HCT116 (cell line): ENCODE data around the gene TAF5L. TPM values are rescaled to one million over a fixed set of nuclear protein-coding genes. Genes with fewer than 3 reads are reported as not detected.

Experiments used
- ATAC-seq: fragments of 200-7000 bp; cut with Tn5 transposase; 2 replicates; pipeline ENCODE4 v1.9.1; 2020; ENCODE audit warnings: mild to moderate bottlenecking, moderate library complexity
- BruUV-seq: library from RNA; stranded (reverse); fragments of 400-500 nt; replicated peaks from 2 replicates; lab custom pipeline; 2021; lab: Mats Ljungman, UMichigan
- CTCF ChIA-PET: fragments of 300-600 bp; sonication (Branson Sonifier 250); formaldehyde crosslinking; loops from one replicate; lab custom pipeline; 2021; ENCODE audit warnings: antibody characterized with exemption; lab: Charles Lee
- POLR2A ChIA-PET: fragments of 300-600, 350-600 bp; sonication (Branson Sonifier 250); formaldehyde crosslinking; loops from one replicate; lab custom pipeline; 2021; ENCODE audit warnings: antibody characterized with exemption; lab: Charles Lee
- RAD21 ChIA-PET, 2 experiments: fragments of 300-600 bp; sonication (Branson Sonifier 250); formaldehyde crosslinking; loops; one replicate each; lab custom pipeline; 2023; ENCODE audit warnings: low total read pairs in 2 of 2; ENCODE audit not compliant: uncharacterized antibody in 2 of 2, unreplicated experiment in 2 of 2, low non-redundant PET in 1 of 2; lab: Charles Lee
- DNase-seq: peaks from one replicate; pipeline ENCODE4 v3.0.0-alpha.2; 2010; ENCODE audit warnings: low read depth, low spot score
- H2AFZ ChIP-seq: fragments of 200-600 bp; shearing (Covaris generic), sonication (generic); 2 replicates; pipeline ENCODE4 v1.6.1; 2017; ENCODE audit warnings: low read depth, mixed run types, mixed read lengths, antibody characterized with exemption, low read length; ENCODE audit not compliant: poor library complexity, severe bottlenecking
- H3K27ac ChIP-seq: 2 replicates; pipeline ENCODE4 v1.5.1; 2012; ENCODE audit warnings: low read depth, low read length
- H3K27me3 ChIP-seq: fragments of 200-600 bp; sonication (generic); 2 replicates; pipeline ENCODE4 v1.6.1; 2016; ENCODE audit warnings: mixed run types, low read length, mixed read lengths; ENCODE audit not compliant: insufficient read depth
- H3K36me3 ChIP-seq, 2 experiments: fragments of 200-500 bp in 1 of 2; fragments of 200-600 bp in 1 of 2; sonication (Bioruptor generic) in 1 of 2; sonication (generic) in 1 of 2; 2 replicates each; pipeline versions ENCODE4 v1.5.1 to v1.6.1; 2014 to 2016; ENCODE audit warnings: low read length in 2 of 2, inconsistent platforms in 1 of 2, mixed read lengths in 1 of 2, mixed run types in 1 of 2; ENCODE audit not compliant: insufficient read depth in 2 of 2, control insufficient read depth in 1 of 2
- H3K4me1 ChIP-seq, 2 experiments: fragments of 200-600 bp in 1 of 2; sonication (generic) in 1 of 2; 2 replicates each; pipeline versions ENCODE4 v1.5.1 to v1.6.1; 2012 to 2017; ENCODE audit warnings: low read length in 2 of 2, inconsistent platforms in 1 of 2, mild to moderate bottlenecking in 1 of 2, mixed read lengths in 1 of 2, mixed run types in 1 of 2, moderate library complexity in 1 of 2; ENCODE audit not compliant: insufficient read depth in 2 of 2, control insufficient read depth in 1 of 2
- H3K4me2 ChIP-seq: fragments of 200-600 bp; sonication (generic); 2 replicates; pipeline ENCODE4 v1.6.1; 2017; ENCODE audit warnings: mixed run types, low read length, mixed read lengths
- H3K4me3 ChIP-seq, 2 experiments: fragments of 200-600 bp in 1 of 2; sonication (generic) in 1 of 2; replicated peaks in 1 of 2; 2 replicates each; pipeline ENCODE4 v1.5.1; 2011 to 2016; ENCODE audit warnings: low read length in 2 of 2, control low read depth in 1 of 2, low read depth in 1 of 2, mild to moderate bottlenecking in 1 of 2, mixed read lengths in 1 of 2, mixed run types in 1 of 2
- H3K79me2 ChIP-seq: fragments of 200-600 bp; sonication (generic); 2 replicates; pipeline ENCODE4 v1.6.1; 2017; ENCODE audit warnings: mild to moderate bottlenecking, mixed run types, low read length, moderate library complexity, mixed read lengths; ENCODE audit not compliant: insufficient read depth
- H3K9ac ChIP-seq: fragments of 200-600 bp; sonication (generic); 2 replicates; pipeline ENCODE4 v1.6.1; 2016; ENCODE audit warnings: low read length, mixed read lengths
- H3K9me2 ChIP-seq: fragments of 200-600 bp; sonication (generic), shearing (Covaris generic); 2 replicates; pipeline ENCODE4 v1.6.1; 2017; ENCODE audit warnings: mixed run types, mild to moderate bottlenecking, moderate library complexity; ENCODE audit not compliant: insufficient read depth
- H3K9me3 ChIP-seq, 2 experiments: fragments of 200-500 bp in 1 of 2; fragments of 200-600 bp in 1 of 2; sonication (Bioruptor generic) in 1 of 2; sonication (generic) in 1 of 2; 2 replicates each; pipeline ENCODE4 v1.6.1; 2014 to 2017; ENCODE audit warnings: low read length in 2 of 2, mixed read lengths in 2 of 2, inconsistent platforms in 1 of 2, low read depth in 1 of 2, mild to moderate bottlenecking in 1 of 2, mixed run types in 1 of 2, moderate library complexity in 1 of 2; ENCODE audit not compliant: control insufficient read depth in 1 of 2, insufficient read depth in 1 of 2
- H4K20me1 ChIP-seq: fragments of 200-600 bp; sonication (generic), shearing (Covaris generic); 2 replicates; pipeline ENCODE4 v1.6.1; 2017; ENCODE audit warnings: mixed run types, mild to moderate bottlenecking, moderate library complexity; ENCODE audit not compliant: insufficient read depth
- ATF3 ChIP-seq: IDR thresholded peaks from 2 replicates; pipeline ENCODE4 v1.6.1; 2012
- CBX3 ChIP-seq: IDR thresholded peaks from 2 replicates; pipeline ENCODE4 v1.6.1; 2012; ENCODE audit warnings: low read depth
- CEBPB ChIP-seq: IDR thresholded peaks from 2 replicates; pipeline ENCODE4 v1.6.1; 2012; ENCODE audit warnings: low read depth
- CTCF ChIP-seq, 3 experiments: fragments of 200-600 bp in 1 of 3; sonication (generic) in 1 of 3; IDR thresholded peaks in 2 of 3; conservative IDR thresholded peaks in 1 of 3; 2 replicates each; pipeline ENCODE4 v1.5.1; 2012 to 2017; ENCODE audit warnings: low read depth in 2 of 3, low read length in 2 of 3, antibody characterized with exemption in 1 of 3, borderline replicate concordance in 1 of 3, control low read depth in 1 of 3, mild to moderate bottlenecking in 1 of 3, mixed read lengths in 1 of 3, mixed run types in 1 of 3, moderate library complexity in 1 of 3; ENCODE audit not compliant: insufficient read depth in 1 of 3
- EGR1 ChIP-seq: IDR thresholded peaks from 2 replicates; pipeline ENCODE4 v1.6.1; 2012; ENCODE audit warnings: low read depth
- EZH2 ChIP-seq: fragments of 200-600 bp; sonication (generic); IDR thresholded peaks from 2 replicates; pipeline ENCODE4 v1.6.1; 2017; ENCODE audit warnings: antibody characterized with exemption, mixed run types
- FOSL1 ChIP-seq: IDR thresholded peaks from 2 replicates; pipeline ENCODE4 v1.6.1; 2012; ENCODE audit warnings: low read depth
- JUND ChIP-seq: IDR thresholded peaks from 2 replicates; pipeline ENCODE4 v1.6.1; 2012
- MAX ChIP-seq: IDR thresholded peaks from 2 replicates; pipeline ENCODE4 v1.6.1; 2012
- POLR2A ChIP-seq: IDR thresholded peaks from 2 replicates; pipeline ENCODE4 v1.7.0; 2011; ENCODE audit warnings: borderline replicate concordance; ENCODE audit not compliant: insufficient read depth, insufficient read length; ENCODE audit errors: extremely low read depth
- POLR2AphosphoS5 ChIP-seq: IDR thresholded peaks from 2 replicates; pipeline ENCODE4 v1.6.1; 2011; ENCODE audit warnings: mild to moderate bottlenecking, low read depth, low read length, moderate library complexity
- RAD21 ChIP-seq: IDR thresholded peaks from 2 replicates; pipeline ENCODE4 v1.6.1; 2012; ENCODE audit warnings: low read depth, mild to moderate bottlenecking
- REST ChIP-seq: IDR thresholded peaks from 2 replicates; pipeline ENCODE4 v1.6.1; 2012; ENCODE audit warnings: low read depth
- SIN3A ChIP-seq: IDR thresholded peaks from 2 replicates; pipeline ENCODE4 v1.6.1; 2012; ENCODE audit warnings: low read depth
- SP1 ChIP-seq: IDR thresholded peaks from 2 replicates; pipeline ENCODE4 v1.6.1; 2012; ENCODE audit warnings: low read depth
- SRF ChIP-seq: IDR thresholded peaks from 2 replicates; pipeline ENCODE4 v1.6.1; 2012; ENCODE audit warnings: low read depth
- TCF7L2 ChIP-seq: IDR thresholded peaks from 2 replicates; pipeline ENCODE4 v1.7.0; 2011; ENCODE audit warnings: borderline replicate concordance, inconsistent platforms; ENCODE audit not compliant: insufficient read depth, insufficient read length; ENCODE audit errors: extremely low read depth
- YY1 ChIP-seq: IDR thresholded peaks from 2 replicates; pipeline ENCODE4 v1.6.1; 2011; ENCODE audit warnings: low read length, low read depth, moderate library complexity, mild to moderate bottlenecking; ENCODE audit not compliant: insufficient replicate concordance; ENCODE audit errors: extremely low read depth
- ZBTB33 ChIP-seq: IDR thresholded peaks from 2 replicates; pipeline ENCODE4 v1.6.1; 2011; ENCODE audit warnings: mild to moderate bottlenecking, low read length, moderate library complexity; ENCODE audit not compliant: insufficient replicate concordance; ENCODE audit errors: extremely low read depth
- ZFX ChIP-seq: fragments of 450-650 bp; IDR thresholded peaks from 2 replicates; pipeline ENCODE4 v1.6.1; 2017
- intact Hi-C: fragments of 100-400 bp; cut with micrococcal nuclease; formaldehyde crosslinking; loops from 2 replicates; pipeline ENCODE4 v1.10.0; 2022
- total RNA-seq: library from RNA; stranded (reverse); gene quantifications from one replicate; pipeline ENCODE4 v1.2.1, GENCODE V29; 2021; ENCODE audit not compliant: unreplicated experiment

Gene TAF5L
- total RNA-seq, 1 experiment from 2014 or later: 22.4 TPM

GRCh38 chr1:229597877-229598276 is 28.0 kb downstream of the TAF5L start:
- H3K4me1 ChIP-seq: no peaks in the 10 kb centered on the region
- no peaks in the 10 kb centered on the region; the same call in 1 of the 2 replicates for H4K20me1 ChIP-seq
- H3K9me3 ChIP-seq: no peaks in the 10 kb centered on the region
- no peaks in the 10 kb centered on the region for H3K9me2 ChIP-seq
- H3K79me2 ChIP-seq: peaks cover 14% of the 10 kb centered on the region
- ChIA-PET RAD21 (no interaction called here), POLR2A (no interaction called here), CTCF (no interaction called here)
- no peak overlapping the region for H2AFZ ChIP-seq
- BruUV-seq: no TSS peak
- H3K27me3 ChIP-seq: no peaks in the 10 kb centered on the region
- H3K4me2 ChIP-seq: no peak overlapping the region
- no peak overlapping the region for H3K4me3 ChIP-seq
- peaks cover 17 to 21% of the 10 kb centered on the region in 2 experiments; a peak in 3 of 4 replicates for H3K36me3 ChIP-seq
- no peak for DNase-seq
- intact Hi-C loops: no loop called here
- no peak overlapping the region for H3K9ac ChIP-seq
- ATAC-seq: no peak
- H3K27ac ChIP-seq: no peak overlapping the region
- TF ChIP-seq SIN3A (no peak), POLR2AphosphoS5 (no peak), SP1 (no peak), CTCF (IDR thresholded peaks at IDR 0.05 in 2 of 3, conservative IDR thresholded peaks at IDR 0.05 in 1 of 3; ENCODE audit: borderline replicate concordance in 1 of 3, insufficient read depth in 1 of 3, low read depth in 2 of 3, low read length in 2 of 3) (no peak), POLR2A (no peak), EZH2 (no peak), TCF7L2 (no peak), SRF (no peak), CBX3 (no peak), RAD21 (no peak), REST (no peak), ZFX (no peak), FOSL1 (no peak), JUND (no peak), CEBPB (no peak), YY1 (no peak), EGR1 (no peak), ATF3 (no peak), MAX (no peak), ZBTB33 (no peak)
